Measurements from ENCODE around the gene TSGA10IP.
A peak's percentile ranks its signal among the peaks of the same experiment; 100 is the strongest.

DNA sequence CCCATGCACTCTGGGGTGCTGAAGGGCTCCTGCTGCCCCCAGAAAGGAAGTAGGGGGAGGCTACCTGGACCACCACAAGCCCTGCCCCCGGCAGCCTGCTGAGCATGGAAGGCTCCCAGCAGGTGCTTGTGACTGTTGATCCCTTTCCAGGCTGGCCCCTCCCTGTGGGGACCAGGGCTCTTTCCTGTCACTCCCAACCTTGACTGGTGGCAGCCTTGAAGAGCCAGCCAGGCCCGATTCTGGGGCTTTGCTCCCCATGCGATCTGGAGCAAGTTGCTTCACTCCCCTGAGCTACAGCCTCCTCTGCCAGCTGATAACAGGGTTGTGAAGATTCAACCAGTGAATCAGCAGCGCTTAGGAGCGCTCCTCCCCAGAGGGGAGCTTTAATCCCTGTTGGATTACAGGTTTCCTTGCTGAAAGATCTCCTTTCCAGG lies 61.9 kb downstream of the TSGA10IP start:
- TF ChIP-seq, protein P1, sequence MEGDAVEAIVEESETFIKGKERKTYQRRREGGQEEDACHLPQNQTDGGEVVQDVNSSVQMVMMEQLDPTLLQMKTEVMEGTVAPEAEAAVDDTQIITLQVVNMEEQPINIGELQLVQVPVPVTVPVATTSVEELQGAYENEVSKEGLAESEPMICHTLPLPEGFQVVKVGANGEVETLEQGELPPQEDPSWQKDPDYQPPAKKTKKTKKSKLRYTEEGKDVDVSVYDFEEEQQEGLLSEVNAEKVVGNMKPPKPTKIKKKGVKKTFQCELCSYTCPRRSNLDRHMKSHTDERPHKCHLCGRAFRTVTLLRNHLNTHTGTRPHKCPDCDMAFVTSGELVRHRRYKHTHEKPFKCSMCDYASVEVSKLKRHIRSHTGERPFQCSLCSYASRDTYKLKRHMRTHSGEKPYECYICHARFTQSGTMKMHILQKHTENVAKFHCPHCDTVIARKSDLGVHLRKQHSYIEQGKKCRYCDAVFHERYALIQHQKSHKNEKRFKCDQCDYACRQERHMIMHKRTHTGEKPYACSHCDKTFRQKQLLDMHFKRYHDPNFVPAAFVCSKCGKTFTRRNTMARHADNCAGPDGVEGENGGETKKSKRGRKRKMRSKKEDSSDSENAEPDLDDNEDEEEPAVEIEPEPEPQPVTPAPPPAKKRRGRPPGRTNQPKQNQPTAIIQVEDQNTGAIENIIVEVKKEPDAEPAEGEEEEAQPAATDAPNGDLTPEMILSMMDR (IDR thresholded peaks at IDR 0.05): no peak
- TF ChIP-seq POLR2A (IDR thresholded peaks at IDR 0.05): peak in 1 of 2 donors; percentile 30
